ENCODE results near the gene B3GALT5.

Gene B3GALT5

GRCh38 chr21:39703578-39703977 lies 90.8 kb downstream of the B3GALT5 start:
- DNase-seq: no peak

- DNase-seq: peak; percentile 17
These were observed 93.1 kb downstream of the B3GALT5 start for GRCh38 chr21:39705849-39706248.

GRCh38 chr21:39707316-39707715 lies 94.6 kb downstream of the B3GALT5 start:
- no peak for DNase-seq

GRCh38 chr21:39710866-39711265 lies 98.1 kb downstream of the B3GALT5 start:
- DNase-seq: no peak

DNA sequence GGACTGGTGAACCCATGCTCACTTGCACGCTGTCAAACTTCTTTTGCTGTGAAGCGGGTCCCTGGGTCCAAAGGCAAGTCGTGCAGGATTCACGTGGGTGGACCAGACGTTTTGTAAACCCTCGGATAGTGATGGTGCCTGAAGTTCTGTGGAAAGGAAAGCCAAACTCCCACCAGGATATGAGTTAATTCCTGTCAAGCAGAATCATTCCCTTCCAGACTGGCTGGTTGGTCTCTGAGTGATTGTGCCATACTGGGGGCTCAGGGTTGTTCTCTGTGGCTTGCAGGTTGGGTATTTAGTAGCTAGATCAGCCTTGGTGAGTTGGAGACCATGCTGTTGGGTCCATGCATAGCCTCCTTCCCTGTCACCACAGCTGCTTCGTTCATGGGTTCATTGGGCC lies 99.5 kb downstream of the B3GALT5 start:
- DNase-seq: no peak

GRCh38 chr21:39712976-39713375 lies 100.2 kb downstream of the B3GALT5 start:
- no peak for DNase-seq

DNA sequence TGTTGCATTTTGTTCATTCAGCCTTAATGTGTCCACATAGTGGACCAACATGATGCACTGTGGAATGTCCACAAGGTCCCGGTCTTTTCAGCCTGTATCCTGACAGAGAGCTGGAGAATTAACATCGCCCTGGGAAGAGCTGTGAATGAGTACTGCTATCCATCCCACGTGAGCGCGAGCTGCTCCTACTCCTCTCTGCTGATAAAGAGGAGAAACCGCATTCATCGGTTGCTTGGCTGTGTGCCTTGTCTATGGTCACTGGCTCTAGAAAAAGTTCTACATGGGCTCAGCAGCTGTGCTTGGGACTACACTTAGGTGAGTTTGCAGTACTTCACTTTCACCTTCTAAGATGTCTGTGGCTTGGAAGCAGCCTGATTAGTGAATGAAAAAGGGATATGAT lies 101.2 kb downstream of the B3GALT5 start:
- DNase-seq: no peak

DNA sequence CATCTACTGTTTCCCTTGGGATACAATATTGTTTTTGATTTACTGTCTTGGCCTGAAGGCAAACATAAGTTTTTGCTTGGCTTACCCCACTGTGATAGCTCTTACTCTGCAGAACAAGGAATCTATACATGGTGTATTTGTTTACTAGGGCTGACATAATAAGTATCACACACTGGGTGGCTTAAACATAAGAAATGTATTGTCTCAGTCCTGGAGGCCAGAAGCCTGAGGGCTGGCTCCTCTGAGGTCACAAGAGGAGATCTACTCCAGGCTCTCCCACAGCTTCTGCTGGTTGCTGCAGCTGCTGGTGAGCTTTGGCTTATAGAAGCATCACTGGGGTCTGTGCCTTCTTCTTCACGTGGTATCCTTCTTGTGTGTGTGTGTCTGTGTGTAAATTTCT lies 101.6 kb downstream of the B3GALT5 start:
- no peak for DNase-seq

- DNase-seq: peak; percentile 28
These were observed 103.2 kb downstream of the B3GALT5 start for GRCh38 chr21:39715804-39716397.

DNA sequence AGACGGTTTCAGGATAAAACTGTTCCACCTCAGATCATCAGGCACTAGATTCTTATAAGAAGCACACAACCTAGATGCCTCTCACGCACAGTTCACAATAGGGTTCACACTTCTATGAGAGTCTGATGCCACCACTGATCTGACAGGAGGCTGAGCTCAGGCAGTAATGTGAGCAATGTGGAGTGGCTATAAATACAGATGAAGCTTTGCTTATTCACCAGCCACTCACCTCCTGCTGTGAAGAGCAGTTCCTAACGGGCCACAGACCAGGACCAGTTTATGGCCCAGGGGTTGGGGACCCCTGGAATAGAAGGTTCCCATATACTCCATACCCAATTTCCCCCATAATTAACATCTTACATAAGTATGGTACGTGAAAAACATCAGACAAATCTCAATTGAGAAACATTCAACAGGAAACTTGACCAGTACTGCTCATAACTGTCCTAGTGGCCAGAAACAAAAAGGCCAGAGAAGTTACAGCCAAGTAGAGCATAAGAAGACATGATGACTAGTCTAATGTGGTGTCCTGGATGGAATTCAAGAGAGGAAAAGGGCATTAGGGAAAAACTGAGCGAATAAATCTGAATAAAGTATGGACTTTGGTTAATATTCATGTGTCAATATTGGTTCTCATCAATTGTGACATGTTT lies 107.5 kb downstream of the B3GALT5 start:
- DNase-seq: no peak

- DNase-seq: no peak
These were observed 109.1 kb downstream of the B3GALT5 start for GRCh38 chr21:39721885-39722284.

All from fibroblast of skin of abdomen (primary cell).